Large intestine (tissue), 3 donors: Measurements from ENCODE around the gene CETN2. TPM values are rescaled to one million over a fixed set of nuclear protein-coding genes. Genes with fewer than 3 reads are reported as not detected.
"Not testable (repeated sequence)": the region's sequence is repeated elsewhere in the genome, so short reads cannot be mapped to it uniquely, and the experiment has no call there.

ENCODE experiments used
- DNase-seq, 2 donors: peaks; one replicate each; pipeline versions ENCODE4 v3.0.0 to v3.0.0-alpha.2; 2013
- H3K27ac ChIP-seq: one replicate; pipeline ENCODE4 v1.5.1; 2013; ENCODE audit warnings: low read length
- H3K27me3 ChIP-seq: 2 replicates; pipeline ENCODE4 v1.6.1; 2013; ENCODE audit warnings: low read length; ENCODE audit not compliant: control insufficient read depth, insufficient read depth
- H3K36me3 ChIP-seq: 2 replicates; pipeline ENCODE4 v1.6.1; 2013; ENCODE audit warnings: low read length; ENCODE audit not compliant: control insufficient read depth, insufficient read depth
- H3K4me1 ChIP-seq: one replicate; pipeline ENCODE4 v1.6.1; 2013; ENCODE audit warnings: low read length; ENCODE audit not compliant: control insufficient read depth, insufficient read depth
- H3K4me3 ChIP-seq: one replicate; pipeline ENCODE4 v1.5.1; 2013; ENCODE audit warnings: low read length
- H3K9me3 ChIP-seq: one replicate; pipeline ENCODE4 v1.6.1; 2013; ENCODE audit warnings: mild to moderate bottlenecking, low read depth, low read length, moderate library complexity; ENCODE audit not compliant: control insufficient read depth
- WGBS: methylation state at CpG from one replicate; pipeline ENCODE4 v1.1.5; 2013; ENCODE audit warnings: low lambda C conversion rate; ENCODE audit not compliant: insufficient coverage; 5-methylcytosine and 5-hydroxymethylcytosine counted together
- polyA plus RNA-seq: library from polyadenylated mRNA; unstranded; fragments of 120-200 nt; gene quantifications from one replicate; pipeline ENCODE4 v1.2.1, GENCODE V29; 2013

The CETN2 gene
- polyA plus RNA-seq, 1 donor, result 37.0 TPM

DNA sequence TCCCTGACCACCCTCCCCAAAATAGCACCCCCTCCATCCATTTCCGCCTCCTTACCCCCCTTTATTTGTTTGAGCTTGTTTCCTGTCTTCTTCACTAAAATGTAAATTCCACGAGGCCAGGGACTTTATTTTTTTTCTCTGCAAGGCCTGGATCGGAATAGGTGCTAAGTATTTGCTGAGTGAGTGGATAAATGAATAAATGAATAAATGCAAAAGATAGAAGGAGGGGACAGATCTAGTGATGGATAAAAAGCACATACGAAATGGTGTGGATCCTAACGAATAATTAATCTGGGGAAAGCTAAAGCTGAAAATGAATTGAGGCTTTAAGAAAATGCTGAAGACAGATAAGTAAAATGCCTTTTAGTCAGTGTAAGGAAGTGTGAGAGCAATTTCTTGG lies 12.2 kb downstream of the CETN2 start:
- H3K27me3 ChIP-seq, result no peaks in the 10 kb centered on the region
- DNase-seq, result no peak
- H3K4me3 ChIP-seq, result no peak overlapping the region
- H3K4me1 ChIP-seq, result peaks cover 7% of the 10 kb centered on the region
- H3K27ac ChIP-seq, result no peak overlapping the region
- no peaks in the 10 kb centered on the region for H3K36me3 ChIP-seq
- no CpG with 5 or more reads among the region's 5 CpGs for WGBS
- H3K9me3 ChIP-seq, result no peaks in the 10 kb centered on the region

GRCh38 chrX:152817078-152817764 lies 13.3 kb downstream of the CETN2 start:
- no CpG with 5 or more reads among the region's 6 CpGs for WGBS
- DNase-seq, result peak in 1 of 2 donors; percentile 52
- H3K9me3 ChIP-seq, result no peaks in the 10 kb centered on the region
- no peaks in the 10 kb centered on the region for H3K27me3 ChIP-seq
- no peaks in the 10 kb centered on the region for H3K36me3 ChIP-seq
- H3K4me1 ChIP-seq, result peaks cover 7% of the 10 kb centered on the region
- peak overlapping the region; percentile 15 for H3K27ac ChIP-seq
- no peak overlapping the region for H3K4me3 ChIP-seq

DNA sequence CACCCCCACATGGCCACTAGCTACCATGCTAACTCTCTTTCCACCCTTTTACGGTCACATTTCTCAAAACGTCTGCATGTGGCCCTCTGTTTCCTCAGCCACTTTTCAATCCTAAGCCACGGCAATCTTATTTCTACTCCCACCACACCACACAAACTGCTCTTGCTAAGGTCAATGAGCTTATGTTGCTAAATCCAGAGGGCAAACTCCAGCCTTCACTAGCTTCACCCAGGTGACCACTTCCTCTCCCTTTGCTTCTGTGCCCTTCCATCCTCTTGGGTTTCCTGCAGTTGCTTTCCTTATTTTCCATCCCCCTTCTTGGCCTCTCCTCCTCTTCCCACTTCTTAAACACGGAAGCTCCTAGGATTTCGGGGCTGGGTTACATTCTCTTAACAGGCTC lies 16.5 kb downstream of the CETN2 start:
- Histone ChIP-seq H3K36me3 (no peaks in the 10 kb centered on the region), H3K9me3 (no peaks in the 10 kb centered on the region), H3K4me1 (peaks cover 7% of the 10 kb centered on the region), H3K27ac (peak overlapping the region; percentile 53), H3K4me3 (no peak overlapping the region), H3K27me3 (no peaks in the 10 kb centered on the region)
- no CpG with 5 or more reads among the region's 5 CpGs for WGBS
- DNase-seq, result no peak

GRCh38 chrX:152813206-152813605 lies 17.4 kb downstream of the CETN2 start:
- Histone ChIP-seq H3K9me3 (no peaks in the 10 kb centered on the region), H3K4me3 (peak overlapping the region; percentile 4), H3K27ac (peak overlapping the region; percentile 53), H3K27me3 (no peaks in the 10 kb centered on the region), H3K4me1 (peaks cover 7% of the 10 kb centered on the region), H3K36me3 (no peaks in the 10 kb centered on the region)
- peak; percentile 59 to 76 for DNase-seq
- no CpG with 5 or more reads among the region's 5 CpGs for WGBS

DNA sequence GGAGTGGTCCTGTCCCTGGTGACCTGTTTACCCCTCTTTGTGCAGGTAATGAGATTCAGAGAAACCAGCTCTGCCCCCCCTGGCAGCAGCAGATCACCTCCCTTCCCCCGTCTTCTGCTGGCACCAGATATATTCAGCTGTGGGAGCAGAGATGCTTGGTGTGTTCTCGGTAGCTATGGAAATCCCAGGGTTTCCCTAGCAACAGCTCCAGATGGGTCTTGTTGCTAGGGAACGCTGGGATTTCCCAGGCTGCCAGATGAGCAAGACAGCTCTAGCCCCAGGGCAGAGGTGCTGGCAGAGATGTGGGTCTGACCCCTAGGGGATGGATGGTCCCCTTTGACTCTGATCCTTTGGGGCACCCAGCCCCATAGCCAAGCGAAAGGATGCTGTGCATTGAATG lies 20.2 kb downstream of the CETN2 start:
- H3K4me1 ChIP-seq, result peaks cover 3% of the 10 kb centered on the region
- no peak overlapping the region for H3K4me3 ChIP-seq
- H3K9me3 ChIP-seq, result no peaks in the 10 kb centered on the region
- DNase-seq, result no peak
- no peak overlapping the region for H3K27ac ChIP-seq
- no peaks in the 10 kb centered on the region for H3K36me3 ChIP-seq
- no peaks in the 10 kb centered on the region for H3K27me3 ChIP-seq
- WGBS, result no CpG with 5 or more reads among the region's 4 CpGs

DNA sequence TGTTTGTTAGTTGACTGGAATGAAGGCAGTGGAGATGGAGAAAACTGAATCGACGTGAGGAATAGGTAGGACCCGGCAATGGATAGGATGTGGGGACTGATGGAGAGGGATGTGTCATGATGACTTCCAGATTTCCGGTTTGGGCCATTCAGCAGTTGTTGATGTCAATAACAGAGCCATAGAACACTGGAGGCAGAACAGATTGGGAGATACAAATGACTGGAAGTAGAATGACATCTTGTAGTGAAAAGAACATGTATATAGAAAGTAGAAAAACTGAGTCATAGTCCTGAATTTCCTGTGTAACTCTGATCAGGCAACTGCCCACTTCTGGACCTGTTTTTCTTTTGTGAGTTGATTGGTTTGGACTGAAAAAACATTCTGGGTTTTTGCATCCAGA lies 24.5 kb downstream of the CETN2 start:
- Histone ChIP-seq H3K4me3 (no peak overlapping the region), H3K27me3 (no peaks in the 10 kb centered on the region), H3K36me3 (no peaks in the 10 kb centered on the region), H3K9me3 (no peaks in the 10 kb centered on the region), H3K4me1 (no peaks in the 10 kb centered on the region), H3K27ac (no peak overlapping the region)
- no peak for DNase-seq
- WGBS, result 92% methylated on average over 2 of the region's 4 CpGs

GRCh38 chrX:152798945-152799344 lies 31.6 kb downstream of the CETN2 start:
- Histone ChIP-seq H3K27me3 (no peaks in the 10 kb centered on the region), H3K4me3 (no peak overlapping the region), H3K4me1 (no peaks in the 10 kb centered on the region), H3K9me3 (no peaks in the 10 kb centered on the region), H3K36me3 (no peaks in the 10 kb centered on the region), H3K27ac (no peak overlapping the region)
- DNase-seq, result peak in 1 of 2 donors; percentile 38
- WGBS, result no CpG with 5 or more reads among the region's 1 CpG

GRCh38 chrX:152787062-152787461 lies 43.5 kb downstream of the CETN2 start:
- H3K27ac ChIP-seq, H3K4me3 ChIP-seq, H3K9me3 ChIP-seq, H3K4me1 ChIP-seq, H3K36me3 ChIP-seq, H3K27me3 ChIP-seq, DNase-seq: not testable (repeated sequence)
- no CpG with 5 or more reads among the region's 3 CpGs for WGBS

Other genes starting within 250 kb of the CETN2 start
- gene GABRQ, start 192.9 kb downstream of the CETN2 start, polyA plus RNA-seq, result 0.40 TPM
- gene MAGEA3, start 132.0 kb downstream of the CETN2 start, polyA plus RNA-seq, result not detected
- gene CSAG2, start 121.5 kb downstream of the CETN2 start, polyA plus RNA-seq, result not detected
- gene MAGEA2B, start 116.1 kb downstream of the CETN2 start, polyA plus RNA-seq, result not detected
- not detected for gene CSAG1, start 97.0 kb downstream of the CETN2 start, polyA plus RNA-seq
- gene MAGEA12, start 97.0 kb downstream of the CETN2 start, polyA plus RNA-seq, result not detected
- not detected for gene MAGEA2, start 76.9 kb downstream of the CETN2 start, polyA plus RNA-seq
- not detected for gene CSAG3, start 71.5 kb downstream of the CETN2 start, polyA plus RNA-seq
- not detected for gene MAGEA6, start 61.1 kb downstream of the CETN2 start, polyA plus RNA-seq
- 19.7 TPM for gene NSDHL, start 306 bp upstream of the CETN2 start, polyA plus RNA-seq
- gene ZNF185, start 67.3 kb upstream of the CETN2 start, polyA plus RNA-seq, result 4.4 TPM
- 0.69 TPM for gene PNMA5, start 163.4 kb upstream of the CETN2 start, polyA plus RNA-seq
- gene PNMA3, start 225.7 kb upstream of the CETN2 start, polyA plus RNA-seq, result 65.1 TPM
- gene PNMA6A, start 241.7 kb upstream of the CETN2 start, polyA plus RNA-seq, result 11.9 TPM